GM21515 (cell line): ENCODE measurements around the gene CRYBA4.
"Not testable (repeated sequence)": the region's sequence is repeated elsewhere in the genome, so short reads cannot be mapped to it uniquely, and the experiment has no call there.

Experiments
- ATAC-seq: cut with Tn5 transposase; IDR thresholded peaks from one replicate; pipeline ENCODE4 v1.9.1; 2021; ENCODE audit not compliant: unreplicated experiment

Gene CRYBA4

DNA sequence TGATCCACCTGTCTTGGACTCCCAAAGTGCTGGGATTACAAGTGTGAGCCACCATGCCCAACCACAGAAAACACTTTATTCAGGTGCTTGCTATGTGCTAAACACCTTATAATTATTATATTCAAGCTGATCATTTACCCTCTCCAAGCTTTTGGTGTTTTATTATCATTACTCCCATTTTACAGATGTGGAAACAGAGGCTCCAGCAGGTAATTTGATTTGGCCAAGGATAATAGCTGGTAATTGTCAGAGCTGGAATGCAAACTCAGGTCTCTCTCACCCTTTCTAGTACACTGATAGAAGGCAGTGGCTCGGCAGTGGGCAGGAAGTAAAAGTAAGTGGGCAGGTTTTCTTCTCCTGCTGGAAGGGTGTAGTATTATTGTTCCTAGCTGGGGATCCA, 28.0 kb upstream of the CRYBA4 start:
- no peak for ATAC-seq

DNA sequence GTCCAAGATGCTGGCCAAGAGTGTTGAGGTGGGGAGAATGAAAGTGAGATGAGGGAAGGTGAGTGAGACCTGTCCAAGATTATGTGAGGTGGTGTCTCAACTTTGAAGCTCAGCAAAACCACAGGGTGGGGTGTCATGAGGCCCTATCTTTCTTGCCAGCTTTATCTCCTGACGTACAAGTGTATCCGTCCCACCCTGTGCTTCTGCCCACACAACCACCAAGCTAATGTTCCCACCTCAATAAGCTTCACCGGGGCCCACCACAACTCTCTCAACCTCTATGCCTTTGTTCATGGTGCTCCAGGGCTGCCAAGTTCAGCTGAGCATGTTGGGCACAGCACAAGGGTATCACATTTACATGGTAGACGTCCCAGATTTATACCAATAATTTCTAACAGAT, 24.7 kb upstream of the CRYBA4 start:
- ATAC-seq = no peak

DNA sequence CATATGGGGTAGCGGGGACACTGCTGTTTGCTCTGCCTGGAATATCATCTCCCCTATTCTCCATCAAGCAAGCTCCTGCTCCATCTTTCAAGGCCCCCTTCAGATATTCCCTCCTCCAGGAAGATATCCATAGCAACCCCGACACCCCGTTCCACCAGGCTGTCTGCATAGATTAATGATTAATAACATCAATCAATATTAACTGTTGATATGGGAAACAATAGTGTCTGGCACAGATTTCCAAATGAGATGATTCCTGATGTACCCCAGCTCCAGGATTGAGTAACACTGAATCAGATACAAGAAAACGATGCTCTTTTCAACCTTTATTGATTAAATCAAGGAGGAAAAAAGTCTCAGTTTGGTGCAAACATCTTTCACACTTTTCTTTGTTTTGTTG, 24.3 kb upstream of the CRYBA4 start:
- no peak for ATAC-seq

DNA sequence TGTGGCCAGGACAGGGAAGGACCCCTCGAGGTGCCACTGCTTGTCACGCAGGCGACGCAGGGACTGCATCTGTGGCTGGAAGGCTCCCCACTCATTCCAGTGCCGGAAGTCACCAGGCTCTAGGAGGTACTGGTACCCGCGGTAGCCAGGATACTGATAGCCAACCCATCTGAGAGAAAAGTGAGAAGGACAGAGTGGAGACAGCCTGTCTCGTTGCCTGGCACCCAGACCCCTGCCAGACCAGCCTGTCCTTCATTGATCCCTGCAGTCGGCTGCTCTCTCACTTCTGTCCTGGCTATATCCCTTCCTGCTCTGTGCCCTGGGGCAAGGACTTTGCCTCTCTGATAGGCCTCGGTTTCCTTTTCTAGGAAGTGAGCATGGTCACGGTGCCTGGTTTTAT, 22.3 kb upstream of the CRYBA4 start:
- ATAC-seq = no peak

DNA sequence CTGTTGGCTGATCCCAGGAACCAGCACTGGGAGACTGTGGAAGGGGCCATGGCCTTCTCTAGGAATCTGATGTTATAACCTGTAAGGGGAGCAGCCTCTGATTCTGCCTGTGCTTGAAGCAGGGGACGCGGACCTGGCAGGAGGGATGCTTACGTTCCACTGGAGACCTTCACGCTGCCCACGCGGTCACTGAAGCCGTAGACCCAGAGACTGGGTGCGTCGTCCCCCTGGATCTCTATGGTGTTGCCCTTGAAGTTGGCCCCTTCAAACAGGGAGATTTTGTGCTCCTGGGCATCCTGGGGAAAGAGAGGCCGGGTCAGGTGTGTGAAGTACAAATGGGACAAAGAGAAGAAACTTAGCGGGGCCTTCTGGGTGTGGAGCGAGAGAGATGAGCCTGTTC, 20.0 kb upstream of the CRYBA4 start:
- no peak for ATAC-seq

DNA sequence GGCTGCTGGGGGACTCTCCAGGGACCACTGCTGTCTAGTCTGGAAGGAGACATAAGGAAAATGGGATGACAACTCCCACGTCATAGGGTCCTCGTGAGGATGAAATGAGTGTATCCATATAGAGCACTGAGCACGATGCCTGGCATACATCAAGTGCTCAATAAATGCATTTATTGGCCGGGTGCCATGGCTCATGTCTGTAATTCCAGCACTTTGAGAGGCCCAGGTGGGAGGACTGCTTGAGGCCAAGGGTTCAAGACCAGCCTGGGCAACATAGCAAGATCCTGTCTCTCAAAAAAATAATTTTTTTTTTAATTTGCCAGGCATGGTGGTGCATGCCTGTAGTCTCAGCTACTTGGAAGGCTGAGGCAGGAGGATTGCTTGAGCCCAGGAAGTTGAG, 19.6 kb upstream of the CRYBA4 start:
- no peak for ATAC-seq

DNA sequence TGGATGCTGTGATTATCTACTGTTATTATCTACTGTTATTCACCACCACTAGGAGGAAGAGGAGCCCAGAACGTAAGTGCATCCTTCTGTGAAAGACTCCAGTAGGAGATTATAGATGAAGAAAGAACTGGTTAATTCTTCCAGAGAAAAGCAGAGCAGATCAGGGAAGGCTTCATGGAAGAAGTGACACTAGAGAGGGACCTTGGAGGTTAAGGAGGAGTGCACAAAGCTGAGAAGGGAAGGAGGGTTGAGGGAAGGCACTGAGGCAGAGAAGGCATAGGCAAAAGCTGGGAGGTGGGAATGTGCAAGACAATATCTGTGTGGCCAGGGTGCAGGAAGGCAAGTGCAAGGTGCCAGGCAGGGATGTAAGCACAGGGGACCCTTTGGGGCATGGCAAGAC, 17.4 kb upstream of the CRYBA4 start:
- ATAC-seq = no peak

DNA sequence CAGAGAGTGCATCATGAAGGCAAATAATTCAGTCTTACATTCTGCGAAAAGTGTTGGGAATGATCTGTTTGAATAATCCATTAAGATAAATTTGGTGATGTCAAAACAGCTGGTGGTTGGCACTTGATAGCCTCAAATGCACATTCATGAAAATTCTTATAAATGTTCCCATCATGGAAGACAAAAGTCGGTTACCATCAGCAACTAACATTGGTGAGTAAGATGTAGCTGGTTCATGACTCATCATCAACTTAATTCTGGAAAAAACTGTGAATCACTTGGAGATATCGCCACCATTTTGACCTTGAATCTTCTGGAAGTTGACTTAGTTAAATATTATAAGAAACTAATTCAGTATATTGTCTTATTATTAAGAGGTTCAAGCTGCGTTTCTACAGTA, 15.2 kb upstream of the CRYBA4 start:
- ATAC-seq = no peak

DNA sequence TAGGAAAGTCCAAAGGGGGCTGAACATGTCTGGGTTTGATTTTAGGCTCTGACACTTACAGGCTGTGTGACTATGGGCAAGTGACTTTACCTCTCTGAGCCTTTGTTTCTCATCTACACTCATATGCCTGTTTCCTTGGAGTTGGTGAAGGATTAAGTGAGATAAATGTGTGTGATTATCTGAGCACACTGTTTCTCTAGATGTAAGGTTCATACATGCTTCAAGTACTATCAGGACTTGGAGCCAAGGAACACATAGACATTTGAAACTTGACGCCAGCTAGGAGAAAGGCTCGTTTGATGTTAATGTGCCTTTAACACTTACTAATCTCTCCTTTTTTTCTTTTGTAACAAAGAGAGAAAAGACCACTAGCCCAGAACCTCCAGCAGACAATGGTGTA, 13.6 kb upstream of the CRYBA4 start:
- ATAC-seq = no peak

DNA sequence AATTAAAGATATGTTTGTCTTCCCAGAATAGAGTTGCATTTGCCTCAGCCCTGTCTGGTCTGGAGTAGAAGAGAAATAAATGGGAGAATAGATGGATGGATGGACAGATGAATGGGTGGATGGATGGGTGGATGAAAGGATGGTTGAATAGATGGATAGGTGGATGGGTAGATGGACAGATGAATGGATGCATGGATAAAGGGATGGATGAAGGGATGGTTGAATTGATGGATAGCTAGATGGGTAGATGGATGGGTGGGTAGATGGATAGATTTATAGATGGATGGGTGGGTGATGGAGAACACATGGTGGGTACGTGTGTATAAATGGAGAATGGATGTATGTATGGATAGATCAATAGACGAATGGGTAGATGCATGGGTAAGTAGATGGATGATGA, 12.5 kb upstream of the CRYBA4 start:
- no peak for ATAC-seq

DNA sequence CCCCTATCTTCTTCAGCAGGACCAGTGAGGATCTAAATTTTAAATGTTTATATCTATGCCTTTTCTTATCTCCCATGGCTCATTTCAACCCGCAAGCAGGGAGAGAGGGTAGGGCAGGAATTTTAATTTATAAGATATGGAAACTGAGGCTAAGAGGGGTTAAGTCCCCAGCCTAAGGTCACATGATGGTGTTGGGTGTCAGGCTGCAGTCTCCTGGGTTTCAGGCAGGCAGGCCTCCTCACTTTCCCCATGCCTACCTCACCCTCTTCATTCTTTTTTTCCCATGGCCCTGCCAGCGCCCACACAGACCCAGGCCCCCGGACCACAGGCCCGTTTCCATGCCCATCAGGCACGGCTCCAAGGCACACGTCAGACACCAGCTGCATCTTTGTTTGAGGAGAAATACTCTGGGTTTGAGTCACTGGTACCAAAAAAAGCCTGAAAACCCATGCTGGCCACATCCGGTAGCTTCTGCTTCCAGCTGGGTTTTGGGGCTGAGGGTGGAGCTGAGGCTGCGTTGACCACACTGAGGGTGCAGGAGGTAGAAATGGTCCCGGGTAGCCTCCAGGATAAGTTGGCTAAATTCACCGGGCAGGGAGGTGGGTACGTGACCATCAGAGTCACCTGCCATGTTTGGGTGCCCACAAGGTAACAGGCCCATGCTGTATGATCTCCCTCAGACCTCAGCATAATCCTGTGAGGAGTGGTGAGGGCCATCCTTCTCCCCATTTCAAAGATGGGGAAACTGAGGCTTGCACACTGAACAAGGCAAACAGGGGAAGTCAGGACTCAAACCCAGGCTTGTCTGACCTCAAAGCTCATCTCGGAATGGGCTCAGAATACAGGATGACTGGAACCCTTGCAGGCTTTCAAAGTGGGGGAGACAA, 11.4 kb upstream of the CRYBA4 start:
- ATAC-seq = peak; percentile 71

DNA sequence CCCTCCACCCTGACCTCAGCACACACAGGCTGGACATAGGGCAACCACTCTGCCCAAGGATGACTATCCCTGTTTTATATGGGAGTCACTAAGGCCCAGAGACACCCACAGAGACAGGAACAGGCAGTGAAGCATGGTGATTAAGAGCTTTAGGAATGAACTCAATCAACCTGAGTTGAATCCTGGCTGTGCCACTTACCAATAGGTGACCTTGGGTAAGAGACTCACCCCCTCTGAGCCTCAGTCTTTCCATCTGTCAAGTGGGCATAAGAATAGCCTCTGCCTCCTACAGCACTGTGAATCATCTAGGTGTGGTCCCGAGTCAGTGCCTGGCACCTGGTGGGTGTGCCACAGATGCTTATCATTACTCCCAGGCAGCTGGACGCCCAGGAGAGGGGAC, 10.8 kb upstream of the CRYBA4 start:
- no peak for ATAC-seq

DNA sequence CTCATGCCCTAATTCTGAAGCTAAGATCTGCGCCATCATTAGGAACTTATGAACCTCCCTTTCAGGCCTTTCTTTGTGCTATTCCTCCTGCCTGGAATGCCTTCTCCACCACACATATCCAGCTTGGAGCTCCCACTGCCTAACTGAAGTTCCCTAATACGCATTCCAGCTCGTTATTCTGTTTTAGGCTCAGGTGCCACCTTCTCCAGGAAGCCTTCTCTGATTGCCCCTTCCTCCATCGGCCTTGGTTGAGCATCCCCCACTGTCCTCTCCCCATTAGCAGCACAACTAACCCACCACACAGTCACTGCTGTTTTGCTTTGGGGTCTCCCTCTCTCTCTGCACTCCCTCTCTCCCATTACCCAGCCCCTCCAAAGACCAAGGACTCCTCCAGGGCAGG, 9.1 kb upstream of the CRYBA4 start:
- no peak for ATAC-seq

DNA sequence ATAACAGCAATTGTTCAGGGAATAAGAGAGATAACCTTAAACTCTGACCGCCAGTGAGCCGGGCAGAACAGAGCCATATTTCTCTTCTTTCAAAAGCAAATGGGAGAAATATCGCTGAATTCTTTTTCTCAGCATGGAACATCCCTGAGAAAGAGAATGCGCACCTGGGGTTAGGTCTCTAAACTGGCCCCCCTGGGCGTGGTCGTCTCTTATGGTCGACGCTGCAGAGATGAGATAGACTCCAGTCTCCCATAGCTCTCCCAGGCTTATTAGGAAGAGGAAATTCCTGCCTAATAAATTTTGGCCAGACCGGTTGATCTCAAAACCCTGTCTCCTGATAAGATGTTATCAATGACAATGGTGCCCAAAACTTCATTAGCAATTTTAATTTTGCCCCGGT, 8.0 kb upstream of the CRYBA4 start:
- not testable (repeated sequence) for ATAC-seq

DNA sequence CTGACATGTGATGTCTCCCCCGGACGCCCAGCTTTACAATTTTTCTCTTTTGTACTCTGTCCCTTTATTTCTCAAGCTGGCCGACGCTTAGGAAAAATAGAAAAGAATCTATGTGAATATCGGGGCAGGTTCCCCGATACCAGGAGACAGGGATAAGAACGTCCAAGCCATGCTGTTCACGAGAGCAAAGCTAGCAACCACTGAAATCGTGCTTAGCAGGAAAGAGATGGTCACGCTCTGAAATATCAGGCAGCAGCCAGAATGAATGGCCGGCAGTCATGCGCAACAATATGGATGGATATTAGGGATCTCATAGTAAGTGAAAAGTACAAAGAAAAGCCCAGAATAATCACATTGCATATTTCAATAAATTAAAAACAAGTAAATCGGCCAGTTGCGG, 7.4 kb upstream of the CRYBA4 start:
- no peak for ATAC-seq

DNA sequence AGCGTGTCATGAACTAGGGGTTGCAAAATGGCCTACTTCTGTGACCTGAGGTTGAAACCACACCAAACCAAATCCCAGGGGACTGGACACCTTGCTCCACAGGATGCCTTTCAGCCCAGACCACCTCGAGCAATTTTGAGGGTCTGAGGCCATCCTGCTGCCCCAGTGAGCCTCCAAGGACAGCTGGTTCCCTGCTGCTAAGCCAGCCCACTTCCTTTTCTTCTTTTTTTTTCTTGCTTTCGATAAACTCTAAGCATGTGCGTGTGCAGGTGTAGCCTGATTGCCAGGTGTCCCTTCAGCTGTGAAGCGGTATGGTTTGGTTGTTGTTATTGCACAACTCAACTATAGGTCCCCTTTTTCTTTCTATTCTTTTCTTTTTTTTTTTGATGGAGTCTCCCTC, 6.6 kb upstream of the CRYBA4 start:
- peak; percentile 58 for ATAC-seq

DNA sequence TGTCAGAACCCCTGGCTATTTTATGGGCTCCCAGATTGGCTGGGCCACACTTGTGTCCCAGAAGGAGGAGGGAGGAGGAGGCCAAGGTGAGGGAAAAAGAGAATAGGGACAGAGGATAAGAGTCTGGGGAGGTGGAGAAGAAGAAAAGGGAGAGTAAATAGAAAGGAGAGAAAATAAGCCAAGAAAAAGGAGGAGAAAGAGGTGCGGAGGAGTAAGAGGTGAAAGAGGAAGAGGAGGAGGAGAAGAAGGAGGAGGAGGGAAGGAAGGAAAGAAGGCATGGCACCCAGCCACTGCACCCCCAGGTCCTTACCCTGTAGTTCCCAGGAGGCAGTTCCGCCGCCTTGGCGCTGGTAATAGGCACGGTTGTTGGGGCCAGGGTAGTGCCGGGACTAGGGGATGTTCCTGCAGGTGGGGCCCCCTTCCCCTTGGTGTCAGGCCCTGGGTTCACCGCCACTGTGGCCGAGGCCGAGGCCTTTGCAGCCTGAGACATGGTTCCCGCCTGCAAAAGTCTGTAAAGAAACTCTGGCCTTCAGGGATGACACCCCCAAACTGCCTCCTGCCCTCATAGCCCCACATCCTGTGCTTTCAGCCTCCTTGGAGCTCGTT, 5.8 kb upstream of the CRYBA4 start:
- ATAC-seq = no peak

DNA sequence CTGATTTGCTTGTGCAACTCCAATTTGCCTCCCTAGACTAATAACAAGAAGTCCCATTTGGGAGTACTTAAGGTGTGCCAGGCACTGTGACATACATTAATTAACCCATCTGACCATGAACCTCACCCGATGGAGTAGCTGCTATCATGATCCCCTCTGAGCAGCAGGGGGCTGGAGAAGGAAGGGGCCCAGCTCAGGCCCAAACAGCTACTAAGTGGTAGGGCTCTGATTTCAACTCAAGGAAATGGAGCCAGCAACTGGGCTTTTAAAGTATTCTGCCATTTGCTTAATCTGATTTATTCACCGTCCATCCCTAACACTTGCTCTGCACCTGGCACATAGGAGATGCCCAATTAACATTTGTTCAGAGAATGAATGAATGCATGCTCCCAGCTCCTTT, 5.1 kb upstream of the CRYBA4 start:
- no peak for ATAC-seq

DNA sequence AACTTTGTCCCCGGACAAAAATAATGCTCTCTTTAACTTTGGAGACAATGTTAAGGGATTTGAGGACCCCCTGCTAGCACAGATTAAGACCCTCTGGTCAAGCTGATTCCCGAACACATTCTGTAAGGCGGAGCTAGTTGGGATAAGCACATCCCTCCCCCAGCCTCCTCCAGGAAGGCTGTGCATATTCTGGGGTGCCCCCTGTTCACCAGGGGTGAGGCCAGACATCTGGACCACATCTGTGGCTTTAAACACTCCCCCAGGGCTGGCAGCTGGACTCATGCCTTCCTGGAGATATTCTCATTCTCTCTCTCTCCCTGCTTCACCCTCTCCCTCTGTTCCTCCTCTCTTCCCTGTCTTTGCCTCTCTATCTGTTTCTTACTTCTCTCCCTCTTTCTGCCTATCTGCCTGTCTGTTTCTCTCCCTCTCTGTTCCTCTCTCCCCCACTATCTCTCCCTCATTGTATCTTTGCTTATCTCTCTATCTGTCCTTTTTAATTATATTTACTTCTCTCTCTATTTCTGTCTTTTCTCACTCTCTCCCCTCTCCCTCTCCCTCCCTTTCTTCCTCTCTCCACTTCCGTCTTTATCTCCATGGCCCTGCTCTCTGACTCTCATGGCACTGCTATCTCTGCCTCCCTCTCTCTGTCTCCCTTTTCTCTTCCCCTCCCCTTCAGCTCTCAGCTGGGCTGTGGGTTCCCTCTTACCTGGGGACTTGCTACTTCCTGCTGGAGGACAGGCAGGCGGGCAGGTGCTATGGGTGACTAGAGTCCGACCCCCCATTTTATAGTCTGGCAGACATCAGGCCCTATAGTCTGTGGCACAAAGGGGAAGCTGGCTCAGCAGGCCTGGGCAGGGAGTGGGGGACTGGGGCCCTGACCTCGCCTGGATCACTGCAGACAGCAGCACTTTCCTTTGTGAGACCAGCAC, 4.2 kb upstream of the CRYBA4 start, which contains the start of gene CRYBB1:
Gene CRYBB1 (minus strand): TSS at position 757 of the 929 bp plus-strand sequence. CDS start 1,708 bp downstream, outside the sequence.
- ATAC-seq = no peak

DNA sequence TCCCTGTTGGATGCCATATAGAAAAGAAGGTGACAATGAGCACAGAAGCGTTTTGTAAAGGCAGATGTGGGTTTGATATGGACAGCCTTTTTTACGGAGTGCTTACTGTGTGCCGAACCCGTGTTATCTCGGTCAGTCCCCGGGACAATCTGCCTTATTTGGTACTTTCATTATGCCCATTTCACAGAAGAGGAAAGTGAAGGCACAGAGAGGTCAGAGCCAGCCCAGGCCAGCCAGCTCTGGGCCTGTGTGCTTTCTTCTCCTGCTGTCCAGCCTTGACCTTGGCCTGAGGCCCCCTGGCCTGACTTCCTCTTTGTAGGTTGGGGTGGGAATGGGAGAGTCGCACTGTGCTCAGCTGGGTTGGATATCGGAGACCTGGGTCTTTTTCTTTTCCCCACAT, 3.3 kb upstream of the CRYBA4 start:
- ATAC-seq = no peak

DNA sequence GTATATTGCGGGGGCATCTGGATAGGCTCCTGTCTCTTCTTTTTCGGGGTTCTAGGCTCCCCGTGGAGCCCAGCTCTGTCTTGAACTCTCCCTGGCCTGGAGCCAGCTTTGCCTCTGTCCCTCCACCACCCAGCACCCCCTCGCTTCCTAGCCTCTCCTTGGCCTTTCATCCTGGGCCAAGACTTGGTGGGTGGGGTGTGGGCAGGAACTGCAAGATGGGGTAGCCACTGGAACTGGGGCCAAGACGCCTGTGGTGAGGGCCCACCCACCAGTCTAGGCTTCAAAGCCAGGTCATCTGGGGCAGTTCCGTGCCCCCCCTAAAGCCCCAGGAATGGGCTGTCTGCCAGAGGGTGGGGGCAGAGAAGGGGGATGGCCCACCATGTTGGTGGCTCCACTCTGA, 2.3 kb upstream of the CRYBA4 start:
- no peak for ATAC-seq

DNA sequence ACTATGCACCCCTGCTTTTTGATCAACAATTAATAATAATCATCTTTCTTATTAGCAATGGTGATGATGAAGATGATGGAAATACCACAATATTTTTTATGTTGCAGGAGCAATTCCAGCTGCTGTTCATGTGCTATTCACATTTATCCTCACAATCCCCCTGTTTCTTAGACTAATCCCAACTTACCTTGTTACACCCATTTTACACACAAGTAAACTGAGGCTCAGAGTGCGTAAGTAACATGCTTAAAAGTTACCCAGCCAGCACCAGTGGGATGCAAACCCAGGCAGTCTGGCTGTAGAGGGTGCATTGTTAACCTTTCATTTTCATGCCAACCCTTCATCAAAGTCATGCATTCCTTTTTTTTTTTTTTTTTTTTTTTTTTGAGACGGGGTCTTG, 1.6 kb upstream of the CRYBA4 start:
- no peak for ATAC-seq
